Measurements from ENCODE around the gene STUM. TPM values are rescaled to one million over a fixed set of nuclear protein-coding genes. Genes with fewer than 3 reads are reported as not detected.

The STUM gene
- total and polyA plus RNA-seq, 2 donors from 2014 or later = 1.6 to 1.9 TPM

GRCh38 chr1:226566234-226566633 is 17.7 kb downstream of the STUM start:
- no peaks in the 10 kb centered on the region for H3K9me3 ChIP-seq (ENCODE audit: control insufficient read depth in 2 of 3, insufficient read depth in 1 of 3, low read length in 3 of 3)
- H3K9ac ChIP-seq (ENCODE audit: low read length in 3 of 3) = no peak overlapping the region
- DNase-seq = no peak
- no peaks in the 10 kb centered on the region for H3K36me3 ChIP-seq (ENCODE audit: control insufficient read depth in 2 of 3, insufficient read depth in 3 of 3, low read length in 3 of 3)
- intact Hi-C loops (cut with DNase I) = no loop called here
- no peaks in the 10 kb centered on the region for H3K4me1 ChIP-seq (ENCODE audit: control insufficient read depth in 2 of 3, insufficient read depth in 2 of 3, low read depth in 1 of 3, low read length in 3 of 3)
- no peak overlapping the region for H3K4me3 ChIP-seq (ENCODE audit: low read length in 3 of 3)
- no peak for TF ChIP-seq CTCF (IDR thresholded peaks at IDR 0.05; ENCODE audit: borderline replicate concordance, extremely low read depth, insufficient read depth)
- H3K27ac ChIP-seq (ENCODE audit: low read depth in 2 of 2, low read length in 2 of 2) = no peak overlapping the region
- FAIRE-seq = no peak
- no peaks in the 10 kb centered on the region for H3K27me3 ChIP-seq (ENCODE audit: control insufficient read depth, insufficient read depth, low read length)

GRCh38 chr1:226566760-226567159 is 18.2 kb downstream of the STUM start:
- Histone ChIP-seq H3K4me3 (ENCODE audit: low read length in 3 of 3) (no peak overlapping the region), H3K36me3 (ENCODE audit: control insufficient read depth in 2 of 3, insufficient read depth in 3 of 3, low read length in 3 of 3) (no peaks in the 10 kb centered on the region), H3K27ac (ENCODE audit: low read depth in 2 of 2, low read length in 2 of 2) (no peak overlapping the region), H3K4me1 (ENCODE audit: control insufficient read depth in 2 of 3, insufficient read depth in 2 of 3, low read depth in 1 of 3, low read length in 3 of 3) (no peaks in the 10 kb centered on the region), H3K27me3 (ENCODE audit: control insufficient read depth, insufficient read depth, low read length) (no peaks in the 10 kb centered on the region), H3K9ac (ENCODE audit: low read length in 3 of 3) (no peak overlapping the region), H3K9me3 (ENCODE audit: control insufficient read depth in 2 of 3, insufficient read depth in 1 of 3, low read length in 3 of 3) (no peaks in the 10 kb centered on the region)
- no peak for DNase-seq
- TF ChIP-seq CTCF (IDR thresholded peaks at IDR 0.05; ENCODE audit: borderline replicate concordance, extremely low read depth, insufficient read depth) = no peak
- intact Hi-C loops (cut with DNase I) = no loop called here
- no peak for FAIRE-seq

GRCh38 chr1:226568077-226568831 is 19.7 kb downstream of the STUM start:
- H3K9me3 ChIP-seq (ENCODE audit: control insufficient read depth in 2 of 3, insufficient read depth in 1 of 3, low read length in 3 of 3) = no peaks in the 10 kb centered on the region
- H3K4me3 ChIP-seq (ENCODE audit: low read length in 3 of 3) = no peak overlapping the region
- no peak overlapping the region for H3K9ac ChIP-seq (ENCODE audit: low read length in 3 of 3)
- H3K4me1 ChIP-seq (ENCODE audit: control insufficient read depth in 2 of 3, insufficient read depth in 2 of 3, low read depth in 1 of 3, low read length in 3 of 3) = no peaks in the 10 kb centered on the region
- DNase-seq (peak in 1 of 5 donors; percentile 75), FAIRE-seq (no peak)
- no peak overlapping the region for H3K27ac ChIP-seq (ENCODE audit: low read depth in 2 of 2, low read length in 2 of 2)
- no peaks in the 10 kb centered on the region for H3K36me3 ChIP-seq (ENCODE audit: control insufficient read depth in 2 of 3, insufficient read depth in 3 of 3, low read length in 3 of 3)
- no peaks in the 10 kb centered on the region for H3K27me3 ChIP-seq (ENCODE audit: control insufficient read depth, insufficient read depth, low read length)
- intact Hi-C loops (cut with DNase I) = no loop called here
- no peak for TF ChIP-seq CTCF (IDR thresholded peaks at IDR 0.05; ENCODE audit: borderline replicate concordance, extremely low read depth, insufficient read depth)
